PC-3 (cell line): ENCODE measurements around the gene NBPF3. TPM values are rescaled to one million over a fixed set of nuclear protein-coding genes. Genes with fewer than 3 reads are reported as not detected.

Source experiments
- ATAC-seq: fragments of 200-7000 bp; cut with Tn5 transposase; 2 replicates; pipeline ENCODE4 v1.9.1; 2020; ENCODE audit warnings: mild to moderate bottlenecking, moderate library complexity
- BruUV-seq: library from RNA; stranded (reverse); fragments of 400-500 nt; replicated peaks from 2 replicates; lab custom pipeline; 2021; lab: Mats Ljungman, UMichigan
- CTCF ChIA-PET: fragments of 300-600 bp; sonication (Branson Sonifier 250); formaldehyde crosslinking; loops from one replicate; lab custom pipeline; 2022; ENCODE audit warnings: antibody characterized with exemption; lab: Charles Lee
- POLR2A ChIA-PET: fragments of 300-600 bp; sonication (Branson Sonifier 250); formaldehyde crosslinking; loops from one replicate; lab custom pipeline; 2022; ENCODE audit warnings: antibody characterized with exemption; ENCODE audit not compliant: unreplicated experiment; lab: Charles Lee
- DNase-seq: peaks from one replicate; pipeline ENCODE4 v3.0.0-alpha.2; 2015
- H2AFZ ChIP-seq: fragments of 300-600 bp; sonication (generic); 2 replicates; pipeline ENCODE4 v1.6.0; 2016; ENCODE audit warnings: antibody characterized with exemption, low read length
- H3F3A ChIP-seq: fragments of 300-600 bp; sonication (generic); one replicate; pipeline ENCODE4 v1.6.0; 2017; ENCODE audit warnings: antibody characterized with exemption, low read length, control low read depth, mild to moderate bottlenecking; ENCODE audit not compliant: unreplicated experiment
- H3K27ac ChIP-seq: fragments of 300-600 bp; sonication (generic); 2 replicates; pipeline ENCODE4 v1.5.1; 2016; ENCODE audit warnings: mild to moderate bottlenecking, low read length
- H3K27me3 ChIP-seq: fragments of 300-600 bp; sonication (generic); 2 replicates; pipeline ENCODE4 v1.6.1; 2016; ENCODE audit warnings: low read length, mixed read lengths
- H3K36me3 ChIP-seq: fragments of 300-600 bp; sonication (generic); 2 replicates; pipeline ENCODE4 v1.6.1; 2016; ENCODE audit warnings: low read depth, mixed run types, low read length, mixed read lengths
- H3K4me1 ChIP-seq: fragments of 300-600 bp; sonication (generic); 2 replicates; pipeline ENCODE4 v1.5.1; 2016; ENCODE audit warnings: low read length; ENCODE audit not compliant: insufficient read depth
- H3K4me2 ChIP-seq: fragments of 300-600 bp; sonication (generic); 2 replicates; pipeline ENCODE4 v1.6.0; 2016; ENCODE audit warnings: low read length
- H3K4me3 ChIP-seq: fragments of 300-600 bp; sonication (generic); 2 replicates; pipeline ENCODE4 v1.5.1; 2016; ENCODE audit warnings: mild to moderate bottlenecking, low read length, mixed read lengths
- H3K79me2 ChIP-seq: fragments of 300-600 bp; sonication (generic); 2 replicates; pipeline ENCODE4 v1.6.1; 2017; ENCODE audit warnings: low read length, mixed read lengths
- H3K9ac ChIP-seq: fragments of 300-600 bp; sonication (generic); 2 replicates; pipeline ENCODE4 v1.6.0; 2016; ENCODE audit warnings: mild to moderate bottlenecking, low read length
- H3K9me2 ChIP-seq: fragments of 300-600 bp; sonication (generic); replicated peaks from 2 replicates; pipeline ENCODE4 v1.6.1; 2016; ENCODE audit warnings: mixed run types, low read length, mixed read lengths
- H3K9me3 ChIP-seq: fragments of 300-600 bp; sonication (generic); 2 replicates; pipeline ENCODE4 v1.6.1; 2016; ENCODE audit warnings: low read length, mixed read lengths
- H4K20me1 ChIP-seq: fragments of 300-600 bp; sonication (generic); 2 replicates; pipeline ENCODE4 v1.6.1; 2016; ENCODE audit warnings: low read length, mixed read lengths
- EZH2 ChIP-seq: fragments of 300-600 bp; sonication (generic); IDR thresholded peaks from one replicate; pipeline ENCODE4 v1.6.1; 2017; ENCODE audit warnings: antibody characterized with exemption, mild to moderate bottlenecking, low read length; ENCODE audit not compliant: unreplicated experiment
- EZH2phosphoT487 ChIP-seq: fragments of 300-600 bp; sonication (generic); IDR thresholded peaks from 2 replicates; pipeline ENCODE4 v1.6.1; 2018; ENCODE audit warnings: mild to moderate bottlenecking, antibody characterized with exemption, low read length, borderline replicate concordance
- intact Hi-C: fragments of 100-400 bp; cut with micrococcal nuclease; formaldehyde crosslinking; loops from 2 replicates; pipeline ENCODE4 v1.9.0; 2023
- total RNA-seq: library from RNA; depleted of rRNA; stranded (reverse); fragments of >200 nt; gene quantifications from 2 replicates; pipeline ENCODE4 v1.2.3, GENCODE V29; 2014
- TF ChIP-seq, protein P1 (sequence below): fragments of 300-600 bp; sonication (generic); conservative IDR thresholded peaks from 2 replicates; pipeline ENCODE4 v1.5.1; 2017; ENCODE audit warnings: antibody characterized with exemption, low read depth, mild to moderate bottlenecking, low read length

Gene NBPF3
- total RNA-seq, 1 experiment from 2014 or later = 26.0 TPM

DNA sequence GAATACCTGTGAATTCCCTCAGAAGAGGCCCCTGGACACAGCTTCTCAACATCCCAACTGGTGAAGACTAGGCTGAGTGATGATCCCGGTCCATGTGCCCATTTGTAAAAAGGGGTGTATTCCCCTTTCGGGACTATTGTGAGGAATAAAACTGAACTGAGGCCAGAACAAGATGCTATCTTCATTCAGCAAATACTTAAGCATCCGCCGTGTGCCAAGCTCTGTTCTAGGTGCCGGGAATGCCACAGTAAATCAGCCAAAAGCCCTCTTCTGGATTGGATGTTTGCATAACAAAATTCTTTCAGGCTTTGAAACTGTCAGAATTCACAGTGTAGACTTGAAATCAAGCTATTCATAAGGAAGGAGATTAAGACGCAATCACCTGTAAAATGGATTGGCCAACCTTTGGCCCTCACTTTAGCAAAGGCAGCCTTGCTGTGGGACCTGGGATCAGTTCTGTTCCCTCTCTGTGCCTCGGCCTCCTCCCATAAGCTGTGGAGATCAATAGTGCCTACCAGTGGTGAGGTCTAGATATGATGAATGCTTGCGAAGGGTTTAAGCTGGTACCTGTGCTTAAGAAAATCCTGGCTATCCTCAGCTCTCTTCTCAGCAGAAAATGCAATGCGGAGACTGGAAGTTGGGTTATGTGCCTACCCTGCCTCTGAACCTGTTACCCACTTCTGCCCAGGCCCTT, 71.1 kb downstream of the NBPF3 start:
- no peak for DNase-seq
- Histone ChIP-seq H3K4me1 (peaks cover 4% of the 10 kb centered on the region; the same call in 1 of the 2 replicates), H3K9me3 (no peaks in the 10 kb centered on the region), H3F3A (no peaks in the 10 kb centered on the region), H2AFZ (no peak overlapping the region), H3K4me2 (no peak overlapping the region), H3K9ac (no peak overlapping the region), H4K20me1 (no peaks in the 10 kb centered on the region), H3K4me3 (no peak overlapping the region), H3K79me2 (no peaks in the 10 kb centered on the region), H3K27ac (no peak overlapping the region), H3K27me3 (peaks cover 15% of the 10 kb centered on the region; the same call in 1 of the 2 replicates), H3K9me2 (no peaks in the 10 kb centered on the region), H3K36me3 (no peaks in the 10 kb centered on the region)
- ATAC-seq = peak; percentile 16; the same call in 1 of the 2 replicates
- POLR2A ChIA-PET = no interaction called here
- TF ChIP-seq, protein P1, sequence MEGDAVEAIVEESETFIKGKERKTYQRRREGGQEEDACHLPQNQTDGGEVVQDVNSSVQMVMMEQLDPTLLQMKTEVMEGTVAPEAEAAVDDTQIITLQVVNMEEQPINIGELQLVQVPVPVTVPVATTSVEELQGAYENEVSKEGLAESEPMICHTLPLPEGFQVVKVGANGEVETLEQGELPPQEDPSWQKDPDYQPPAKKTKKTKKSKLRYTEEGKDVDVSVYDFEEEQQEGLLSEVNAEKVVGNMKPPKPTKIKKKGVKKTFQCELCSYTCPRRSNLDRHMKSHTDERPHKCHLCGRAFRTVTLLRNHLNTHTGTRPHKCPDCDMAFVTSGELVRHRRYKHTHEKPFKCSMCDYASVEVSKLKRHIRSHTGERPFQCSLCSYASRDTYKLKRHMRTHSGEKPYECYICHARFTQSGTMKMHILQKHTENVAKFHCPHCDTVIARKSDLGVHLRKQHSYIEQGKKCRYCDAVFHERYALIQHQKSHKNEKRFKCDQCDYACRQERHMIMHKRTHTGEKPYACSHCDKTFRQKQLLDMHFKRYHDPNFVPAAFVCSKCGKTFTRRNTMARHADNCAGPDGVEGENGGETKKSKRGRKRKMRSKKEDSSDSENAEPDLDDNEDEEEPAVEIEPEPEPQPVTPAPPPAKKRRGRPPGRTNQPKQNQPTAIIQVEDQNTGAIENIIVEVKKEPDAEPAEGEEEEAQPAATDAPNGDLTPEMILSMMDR = peak; percentile 42; the same call in 1 of the 2 replicates
- TF ChIP-seq EZH2 (no peak), EZH2phosphoT487 (no peak)
- CTCF ChIA-PET = interaction anchor here (0.6 to 1.7 kb wide), 5 partner anchors 19 to 147 kb away, joined by 3 to 10 read pairs (median 3); no protein-coding TSS in a partner anchor
- intact Hi-C loops = no loop called here
- no TSS peak for BruUV-seq

DNA sequence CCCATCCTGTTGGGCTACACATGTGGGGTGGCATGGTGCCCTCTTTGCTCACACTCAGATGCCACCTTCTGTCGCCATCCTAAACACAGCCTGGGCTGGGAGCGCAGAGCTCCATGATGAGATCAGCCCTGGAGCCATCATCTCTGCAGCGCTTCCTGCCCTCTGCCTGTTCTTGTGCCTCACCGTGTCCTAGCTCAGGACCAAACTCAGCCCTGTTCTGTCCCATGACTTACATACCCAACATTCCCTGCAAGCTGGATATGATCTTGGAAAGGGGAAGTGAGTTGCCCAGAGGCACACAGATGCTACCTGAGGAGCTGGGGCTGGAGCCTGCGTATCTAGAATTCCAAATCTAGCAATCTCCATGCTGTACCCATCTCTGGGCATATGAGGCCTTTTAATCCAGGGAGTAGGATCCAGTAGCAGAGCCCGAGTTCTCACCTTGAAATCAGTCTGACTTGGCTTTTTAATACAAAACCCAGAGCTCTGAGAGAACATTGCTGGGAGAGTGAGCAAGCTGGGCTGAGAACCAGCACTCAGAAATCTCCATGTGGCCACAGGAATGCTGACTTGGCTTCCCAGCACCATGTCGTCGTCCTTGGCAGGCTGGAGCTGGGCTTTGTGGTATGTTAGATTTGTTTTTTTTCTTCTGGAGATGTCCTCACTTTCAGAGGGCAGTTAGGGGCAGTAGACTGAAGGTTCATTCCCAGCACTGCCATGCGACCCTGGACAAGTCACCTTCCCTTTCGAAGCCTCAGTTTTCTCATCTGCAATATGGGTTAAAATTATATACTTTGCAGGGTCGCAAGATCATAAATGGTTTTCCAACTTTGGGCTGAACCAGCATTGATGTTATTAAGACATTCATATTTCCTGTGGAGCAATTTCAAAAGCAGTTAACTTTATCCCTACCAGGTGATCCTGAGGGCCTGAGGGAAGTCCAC, 71.9 kb downstream of the NBPF3 start:
- Histone ChIP-seq H3K4me1 (peaks cover 4% of the 10 kb centered on the region; the same call in 1 of the 2 replicates), H4K20me1 (no peaks in the 10 kb centered on the region), H3K27ac (no peak overlapping the region), H3K27me3 (peaks cover 15% of the 10 kb centered on the region; the same call in 1 of the 2 replicates), H3K9me2 (no peaks in the 10 kb centered on the region), H3K36me3 (no peaks in the 10 kb centered on the region), H3K79me2 (no peaks in the 10 kb centered on the region), H3K9ac (no peak overlapping the region), H3K4me3 (no peak overlapping the region), H3K9me3 (no peaks in the 10 kb centered on the region), H2AFZ (no peak overlapping the region), H3K4me2 (no peak overlapping the region), H3F3A (no peaks in the 10 kb centered on the region)
- TF ChIP-seq, protein P1 = no peak
- TF ChIP-seq EZH2 (no peak), EZH2phosphoT487 (no peak)
- BruUV-seq = no TSS peak
- POLR2A ChIA-PET = no interaction called here
- ATAC-seq = no peak
- no peak for DNase-seq
- intact Hi-C loops = no loop called here
- CTCF ChIA-PET = interaction anchor here (0.6 to 1.7 kb wide), 5 partner anchors 20 to 148 kb away, joined by 3 to 10 read pairs (median 3); no protein-coding TSS in a partner anchor
